HG03558 (cell line): ENCODE data around the gene GAREM1.

ENCODE experiments used
- ATAC-seq: cut with Tn5 transposase; IDR thresholded peaks from one replicate; pipeline ENCODE4 v1.9.1; 2021; ENCODE audit warnings: moderate number of reproducible peaks; ENCODE audit not compliant: unreplicated experiment; ENCODE audit errors: extremely low read depth

Gene GAREM1

GRCh38 chr18:32337347-32337746, 133.3 kb downstream of the GAREM1 start:
- no peak for ATAC-seq

- no peak for ATAC-seq
Observed at GRCh38 chr18:32335228-32335627, 135.5 kb downstream of the GAREM1 start.

- no peak for ATAC-seq
Observed at GRCh38 chr18:32333781-32334180, 136.9 kb downstream of the GAREM1 start.

GRCh38 chr18:32332708-32333107, 138.0 kb downstream of the GAREM1 start:
- ATAC-seq: no peak

- ATAC-seq: no peak
Observed at GRCh38 chr18:32328974-32329373, 141.7 kb downstream of the GAREM1 start.

GRCh38 chr18:32328379-32328778, 142.3 kb downstream of the GAREM1 start:
- ATAC-seq: no peak

- ATAC-seq: no peak
Observed at GRCh38 chr18:32326450-32327308, 144.0 kb downstream of the GAREM1 start.

- no peak for ATAC-seq
Observed at GRCh38 chr18:32324181-32324580, 146.5 kb downstream of the GAREM1 start.

GRCh38 chr18:32321826-32322225, 148.9 kb downstream of the GAREM1 start:
- no peak for ATAC-seq

- ATAC-seq: no peak
Observed at GRCh38 chr18:32319084-32319483, 151.6 kb downstream of the GAREM1 start.

GRCh38 chr18:32318581-32318980, 152.1 kb downstream of the GAREM1 start:
- no peak for ATAC-seq

GRCh38 chr18:32317651-32318050, 153.0 kb downstream of the GAREM1 start:
- no peak for ATAC-seq

- ATAC-seq: no peak
Observed at GRCh38 chr18:32315881-32316280, 154.8 kb downstream of the GAREM1 start.

- no peak for ATAC-seq
Observed at GRCh38 chr18:32310774-32311173, 159.9 kb downstream of the GAREM1 start.

- no peak for ATAC-seq
Observed at GRCh38 chr18:32310101-32310500, 160.6 kb downstream of the GAREM1 start.

- no peak for ATAC-seq
Observed at GRCh38 chr18:32308493-32309120, 162.1 kb downstream of the GAREM1 start.

GRCh38 chr18:32303400-32303799, 167.3 kb downstream of the GAREM1 start:
- no peak for ATAC-seq

GRCh38 chr18:32302806-32303205, 167.9 kb downstream of the GAREM1 start:
- no peak for ATAC-seq

- ATAC-seq: no peak
Observed at GRCh38 chr18:32301976-32302743, 168.5 kb downstream of the GAREM1 start.

- ATAC-seq: no peak
Observed at GRCh38 chr18:32301361-32301760, 169.3 kb downstream of the GAREM1 start.

GRCh38 chr18:32300914-32301313, 169.8 kb downstream of the GAREM1 start:
- no peak for ATAC-seq
